Measurements from ENCODE around the gene MNT.

GRCh38 chr17:2373179-2373578 lies 27.7 kb downstream of the MNT start:
- TF ChIP-seq FOXA1 (IDR thresholded peaks at IDR 0.05): no peak
- TF ChIP-seq, protein P1, sequence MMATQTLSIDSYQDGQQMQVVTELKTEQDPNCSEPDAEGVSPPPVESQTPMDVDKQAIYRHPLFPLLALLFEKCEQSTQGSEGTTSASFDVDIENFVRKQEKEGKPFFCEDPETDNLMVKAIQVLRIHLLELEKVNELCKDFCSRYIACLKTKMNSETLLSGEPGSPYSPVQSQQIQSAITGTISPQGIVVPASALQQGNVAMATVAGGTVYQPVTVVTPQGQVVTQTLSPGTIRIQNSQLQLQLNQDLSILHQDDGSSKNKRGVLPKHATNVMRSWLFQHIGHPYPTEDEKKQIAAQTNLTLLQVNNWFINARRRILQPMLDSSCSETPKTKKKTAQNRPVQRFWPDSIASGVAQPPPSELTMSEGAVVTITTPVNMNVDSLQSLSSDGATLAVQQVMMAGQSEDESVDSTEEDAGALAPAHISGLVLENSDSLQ (IDR thresholded peaks at IDR 0.05): no peak
- TF ChIP-seq NFRKB (IDR thresholded peaks at IDR 0.05): no peak
- no peak for TF ChIP-seq BHLHE40 (IDR thresholded peaks at IDR 0.05; ENCODE audit: borderline replicate concordance)

All from HEK293T (cell line).